Measurements from ENCODE around the gene FKBP9.
"Not testable (repeated sequence)": the region's sequence is repeated elsewhere in the genome, so short reads cannot be mapped to it uniquely, and the experiment has no call there.

Gene FKBP9

GRCh38 chr7:32957326-32958045, at the start of gene FKBP9:
Gene FKBP9 (plus strand): TSS chr7:32957440. CDS start chr7:32957574, 134 bp downstream.
- H3K9me3 ChIP-seq (ENCODE audit: control insufficient read depth, low read length), result no peaks in the 10 kb centered on the region
- peak within 1 kb of the TSS; percentile 65 for H3K9ac ChIP-seq (ENCODE audit: low read length)
- peaks cover 4% of the 10 kb centered on the region for H3K4me1 ChIP-seq (ENCODE audit: control insufficient read depth, insufficient read depth, low read length)
- no peaks in the 10 kb centered on the region for H3K36me3 ChIP-seq (ENCODE audit: control insufficient read depth, insufficient read depth, low read length)
- peak within 1 kb of the TSS; percentile 45 for H3K4me3 ChIP-seq (ENCODE audit: low read length)
- no peaks in the 10 kb centered on the region for H3K27me3 ChIP-seq (ENCODE audit: control insufficient read depth, insufficient read depth, low read length)

- Histone ChIP-seq H3K9ac (ENCODE audit: low read length) (no peak overlapping the region), H3K9me3 (ENCODE audit: control insufficient read depth, low read length) (no peaks in the 10 kb centered on the region), H3K4me1 (ENCODE audit: control insufficient read depth, insufficient read depth, low read length) (peaks cover 5% of the 10 kb centered on the region), H3K27me3 (ENCODE audit: control insufficient read depth, insufficient read depth, low read length) (no peaks in the 10 kb centered on the region), H3K4me3 (ENCODE audit: low read length) (no peak overlapping the region), H3K36me3 (ENCODE audit: control insufficient read depth, insufficient read depth, low read length) (no peaks in the 10 kb centered on the region)
Observed at GRCh38 chr7:32910195-32910594, 47.0 kb upstream of the FKBP9 start.

- no peak overlapping the region for H3K9ac ChIP-seq (ENCODE audit: low read length)
- H3K36me3 ChIP-seq (ENCODE audit: control insufficient read depth, insufficient read depth, low read length), result no peaks in the 10 kb centered on the region
- H3K9me3 ChIP-seq (ENCODE audit: control insufficient read depth, low read length), result no peaks in the 10 kb centered on the region
- H3K27me3 ChIP-seq (ENCODE audit: control insufficient read depth, insufficient read depth, low read length), result no peaks in the 10 kb centered on the region
- no peaks in the 10 kb centered on the region for H3K4me1 ChIP-seq (ENCODE audit: control insufficient read depth, insufficient read depth, low read length)
- H3K4me3 ChIP-seq (ENCODE audit: low read length), result no peak overlapping the region
Observed at GRCh38 chr7:32914184-32914583, 43.1 kb upstream of the FKBP9 start.

- no peak overlapping the region for H3K4me3 ChIP-seq (ENCODE audit: low read length)
- H3K27me3 ChIP-seq (ENCODE audit: control insufficient read depth, insufficient read depth, low read length), result no peaks in the 10 kb centered on the region
- no peaks in the 10 kb centered on the region for H3K36me3 ChIP-seq (ENCODE audit: control insufficient read depth, insufficient read depth, low read length)
- H3K4me1 ChIP-seq (ENCODE audit: control insufficient read depth, insufficient read depth, low read length), result no peaks in the 10 kb centered on the region
- H3K9me3 ChIP-seq (ENCODE audit: control insufficient read depth, low read length), result no peaks in the 10 kb centered on the region
- H3K9ac ChIP-seq (ENCODE audit: low read length), result no peak overlapping the region
Observed at GRCh38 chr7:32915041-32915536, 42.2 kb upstream of the FKBP9 start.

GRCh38 chr7:32916006-32916405, 41.2 kb upstream of the FKBP9 start:
- Histone ChIP-seq H3K27me3 (ENCODE audit: control insufficient read depth, insufficient read depth, low read length) (no peaks in the 10 kb centered on the region), H3K4me3 (ENCODE audit: low read length) (no peak overlapping the region), H3K36me3 (ENCODE audit: control insufficient read depth, insufficient read depth, low read length) (no peaks in the 10 kb centered on the region), H3K9me3 (ENCODE audit: control insufficient read depth, low read length) (no peaks in the 10 kb centered on the region), H3K4me1 (ENCODE audit: control insufficient read depth, insufficient read depth, low read length) (no peaks in the 10 kb centered on the region), H3K9ac (ENCODE audit: low read length) (no peak overlapping the region)

GRCh38 chr7:32916994-32917393, 40.2 kb upstream of the FKBP9 start:
- H3K9ac ChIP-seq (ENCODE audit: low read length); H3K4me3 ChIP-seq (ENCODE audit: low read length); H3K9me3 ChIP-seq (ENCODE audit: control insufficient read depth, low read length); H3K36me3 ChIP-seq (ENCODE audit: control insufficient read depth, insufficient read depth, low read length); H3K4me1 ChIP-seq (ENCODE audit: control insufficient read depth, insufficient read depth, low read length); H3K27me3 ChIP-seq (ENCODE audit: control insufficient read depth, insufficient read depth, low read length): not testable (repeated sequence)

GRCh38 chr7:32921896-32922295, 35.3 kb upstream of the FKBP9 start:
- no peaks in the 10 kb centered on the region for H3K9me3 ChIP-seq (ENCODE audit: control insufficient read depth, low read length)
- H3K36me3 ChIP-seq (ENCODE audit: control insufficient read depth, insufficient read depth, low read length), result no peaks in the 10 kb centered on the region
- H3K4me1 ChIP-seq (ENCODE audit: control insufficient read depth, insufficient read depth, low read length), result no peaks in the 10 kb centered on the region
- H3K4me3 ChIP-seq (ENCODE audit: low read length), result no peak overlapping the region
- no peaks in the 10 kb centered on the region for H3K27me3 ChIP-seq (ENCODE audit: control insufficient read depth, insufficient read depth, low read length)
- H3K9ac ChIP-seq (ENCODE audit: low read length), result no peak overlapping the region

- Histone ChIP-seq H3K36me3 (ENCODE audit: control insufficient read depth, insufficient read depth, low read length) (no peaks in the 10 kb centered on the region), H3K9me3 (ENCODE audit: control insufficient read depth, low read length) (no peaks in the 10 kb centered on the region)
Observed at GRCh38 chr7:32928785-32929298, 28.4 kb upstream of the FKBP9 start.

GRCh38 chr7:32929430-32930143, 27.7 kb upstream of the FKBP9 start:
- Histone ChIP-seq H3K4me3 (ENCODE audit: low read length) (no peak overlapping the region), H3K27me3 (ENCODE audit: control insufficient read depth, insufficient read depth, low read length) (no peaks in the 10 kb centered on the region), H3K36me3 (ENCODE audit: control insufficient read depth, insufficient read depth, low read length) (no peaks in the 10 kb centered on the region), H3K4me1 (ENCODE audit: control insufficient read depth, insufficient read depth, low read length) (no peaks in the 10 kb centered on the region), H3K9ac (ENCODE audit: low read length) (no peak overlapping the region), H3K9me3 (ENCODE audit: control insufficient read depth, low read length) (no peaks in the 10 kb centered on the region)

More at GRCh38 chr7:32928785-32929298, 28.4 kb upstream of the FKBP9 start:
- Histone ChIP-seq H3K9ac (ENCODE audit: low read length) (no peak overlapping the region), H3K27me3 (ENCODE audit: control insufficient read depth, insufficient read depth, low read length) (no peaks in the 10 kb centered on the region), H3K4me3 (ENCODE audit: low read length) (no peak overlapping the region), H3K4me1 (ENCODE audit: control insufficient read depth, insufficient read depth, low read length) (no peaks in the 10 kb centered on the region)

GRCh38 chr7:32930378-32930777, 26.9 kb upstream of the FKBP9 start:
- Histone ChIP-seq H3K36me3 (ENCODE audit: control insufficient read depth, insufficient read depth, low read length) (no peaks in the 10 kb centered on the region), H3K4me3 (ENCODE audit: low read length) (no peak overlapping the region), H3K9ac (ENCODE audit: low read length) (no peak overlapping the region), H3K4me1 (ENCODE audit: control insufficient read depth, insufficient read depth, low read length) (no peaks in the 10 kb centered on the region), H3K9me3 (ENCODE audit: control insufficient read depth, low read length) (no peaks in the 10 kb centered on the region), H3K27me3 (ENCODE audit: control insufficient read depth, insufficient read depth, low read length) (no peaks in the 10 kb centered on the region)

GRCh38 chr7:32935558-32935957, 21.7 kb upstream of the FKBP9 start:
- Histone ChIP-seq H3K4me1 (ENCODE audit: control insufficient read depth, insufficient read depth, low read length) (no peaks in the 10 kb centered on the region), H3K4me3 (ENCODE audit: low read length) (no peak overlapping the region), H3K36me3 (ENCODE audit: control insufficient read depth, insufficient read depth, low read length) (no peaks in the 10 kb centered on the region), H3K9ac (ENCODE audit: low read length) (no peak overlapping the region), H3K9me3 (ENCODE audit: control insufficient read depth, low read length) (no peaks in the 10 kb centered on the region), H3K27me3 (ENCODE audit: control insufficient read depth, insufficient read depth, low read length) (no peaks in the 10 kb centered on the region)

- Histone ChIP-seq H3K9me3 (ENCODE audit: control insufficient read depth, low read length) (no peaks in the 10 kb centered on the region), H3K36me3 (ENCODE audit: control insufficient read depth, insufficient read depth, low read length) (no peaks in the 10 kb centered on the region), H3K9ac (ENCODE audit: low read length) (no peak overlapping the region), H3K27me3 (ENCODE audit: control insufficient read depth, insufficient read depth, low read length) (no peaks in the 10 kb centered on the region), H3K4me3 (ENCODE audit: low read length) (no peak overlapping the region), H3K4me1 (ENCODE audit: control insufficient read depth, insufficient read depth, low read length) (no peaks in the 10 kb centered on the region)
Observed at GRCh38 chr7:32936689-32937088, 20.6 kb upstream of the FKBP9 start.
